Gastrocnemius medialis (tissue), 4 donors: ENCODE results near the gene IQUB. TPM values are rescaled to one million over a fixed set of nuclear protein-coding genes. Genes with fewer than 3 reads are reported as not detected.

ENCODE experiments used
- ATAC-seq, 2 donors: fragments of 150-250 bp; one replicate each; pipeline ENCODE4 v1.9.1; 2016
- DNase-seq, 2 donors: peaks; one replicate each; pipeline ENCODE4 v3.0.0-alpha.2; 2019
- H3K27ac ChIP-seq, 4 donors: fragments of 200-600 bp; sonication (generic); 1 replicate in 1 of 4; 2 replicates in 3 of 4; pipeline ENCODE4 v1.5.1; 2016 to 2018; ENCODE audit warnings: mild to moderate bottlenecking in 2 of 4, moderate library complexity in 1 of 4
- H3K27me3 ChIP-seq, 3 donors: fragments of 200-600 bp; sonication (generic) in 2 of 3; 1 replicate in 1 of 3; 2 replicates in 2 of 3; pipeline versions ENCODE4 v1.5.1 to v1.6.0; 2016 to 2019; ENCODE audit warnings: mild to moderate bottlenecking in 1 of 3, moderate library complexity in 1 of 3
- H3K36me3 ChIP-seq, 2 donors: fragments of 200-600 bp; sonication (generic) in 1 of 2; one replicate each; pipeline ENCODE4 v1.5.1; 2017 to 2018
- H3K4me1 ChIP-seq, 2 donors: fragments of 200-600 bp; sonication (generic) in 1 of 2; one replicate each; pipeline ENCODE4 v1.5.1; 2016 to 2017; ENCODE audit warnings: mild to moderate bottlenecking in 2 of 2
- H3K4me3 ChIP-seq, 4 donors: fragments of 200-600 bp; sonication (generic) in 3 of 4; 1 replicate in 1 of 4; 2 replicates in 3 of 4; pipeline ENCODE4 v1.5.1; 2016 to 2019; ENCODE audit warnings: mild to moderate bottlenecking in 2 of 4
- H3K9me3 ChIP-seq, 3 donors: fragments of 200-600 bp; sonication (generic) in 2 of 3; 1 replicate in 1 of 3; 2 replicates in 2 of 3; pipeline ENCODE4 v1.5.1; 2016 to 2019
- POLR2A ChIP-seq, 2 donors: fragments of 450-650 bp; IDR thresholded peaks; one replicate each; pipeline ENCODE4 v1.6.1; 2017; ENCODE audit warnings: antibody characterized with exemption in 2 of 2, mild to moderate bottlenecking in 2 of 2, moderate library complexity in 2 of 2
- in situ Hi-C, 4 donors: fragments of 200-750 bp; cut with MboI; loops; one replicate each; pipeline versions ENCODE4 v1.15.0 to v1.8.0; 2017; ENCODE audit warnings: low sequenced_read_pairs in 4 of 4
- intact Hi-C: fragments of 100-400 bp; cut with DNase I; formaldehyde crosslinking; loops from one replicate; pipeline ENCODE4 v1.15.1; 2023; ENCODE audit warnings: low total_unique reads
- total RNA-seq, 4 donors: library from RNA; depleted of rRNA; stranded (reverse); fragments of >200 nt; gene quantifications; one replicate each; pipeline versions ENCODE4 v1.1.0 to v1.2.3, GENCODE V29; 2016
- TF ChIP-seq, protein P1 (sequence below), 5 experiments: fragments of 450-650 bp in 3 of 5; fragments of 200-600 bp in 2 of 5; sonication (generic) in 2 of 5; IDR thresholded peaks in 4 of 5; conservative IDR thresholded peaks in 1 of 5; 1 replicate in 4 of 5; 2 replicates in 1 of 5; pipeline ENCODE4 v1.5.1; 2016 to 2019; ENCODE audit warnings: antibody characterized with exemption in 5 of 5, mild to moderate bottlenecking in 3 of 5, moderate library complexity in 3 of 5

The IQUB gene
- under 1 TPM in 3 of 4 donors, not detected in 1; 0.15 to 0.42 (median 0.26) TPM for total RNA-seq

GRCh38 chr7:123534383-123535260 lies at the start of gene IQUB:
Gene IQUB, minus strand, starts transcription at chr7:123534595. Its CDS starts 22,255 bp downstream, at chr7:123512340.
- Histone ChIP-seq H3K36me3 (no peaks in the 10 kb centered on the region), H3K27ac (peak within 1 kb of the TSS; percentile 89 to 93 (median 92)), H3K4me3 (peak within 1 kb of the TSS; percentile 67 to 76 (median 72)), H3K27me3 (peaks cover 0 to 5% (median 2%) of the 10 kb centered on the region in 3 donors), H3K4me1 (peaks cover 9 to 17% of the 10 kb centered on the region in 2 donors), H3K9me3 (no peaks in the 10 kb centered on the region)
- ATAC-seq (peak; percentile 92 to 93), DNase-seq (peak; percentile 98)
- TF ChIP-seq POLR2A (IDR thresholded peaks at IDR 0.05): peak; percentile 47 to 50
- TF ChIP-seq, protein P1, sequence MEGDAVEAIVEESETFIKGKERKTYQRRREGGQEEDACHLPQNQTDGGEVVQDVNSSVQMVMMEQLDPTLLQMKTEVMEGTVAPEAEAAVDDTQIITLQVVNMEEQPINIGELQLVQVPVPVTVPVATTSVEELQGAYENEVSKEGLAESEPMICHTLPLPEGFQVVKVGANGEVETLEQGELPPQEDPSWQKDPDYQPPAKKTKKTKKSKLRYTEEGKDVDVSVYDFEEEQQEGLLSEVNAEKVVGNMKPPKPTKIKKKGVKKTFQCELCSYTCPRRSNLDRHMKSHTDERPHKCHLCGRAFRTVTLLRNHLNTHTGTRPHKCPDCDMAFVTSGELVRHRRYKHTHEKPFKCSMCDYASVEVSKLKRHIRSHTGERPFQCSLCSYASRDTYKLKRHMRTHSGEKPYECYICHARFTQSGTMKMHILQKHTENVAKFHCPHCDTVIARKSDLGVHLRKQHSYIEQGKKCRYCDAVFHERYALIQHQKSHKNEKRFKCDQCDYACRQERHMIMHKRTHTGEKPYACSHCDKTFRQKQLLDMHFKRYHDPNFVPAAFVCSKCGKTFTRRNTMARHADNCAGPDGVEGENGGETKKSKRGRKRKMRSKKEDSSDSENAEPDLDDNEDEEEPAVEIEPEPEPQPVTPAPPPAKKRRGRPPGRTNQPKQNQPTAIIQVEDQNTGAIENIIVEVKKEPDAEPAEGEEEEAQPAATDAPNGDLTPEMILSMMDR (IDR thresholded peaks at IDR 0.05 in 4 of 5, conservative IDR thresholded peaks at IDR 0.05 in 1 of 5): no peak
- intact Hi-C loops (loop anchor here (1.0 to 2.0 kb wide), 3 partner anchors 23 to 214 kb away; partner anchors contain the start of genes NDUFA5 and WASL), in situ Hi-C loops (loop anchor here in 2 of 4 donors (5.0 to 10.0 kb wide), 2 partner anchors 42 to 210 kb away; partner anchors contain the start of gene WASL (in 1 of the 2))

DNA sequence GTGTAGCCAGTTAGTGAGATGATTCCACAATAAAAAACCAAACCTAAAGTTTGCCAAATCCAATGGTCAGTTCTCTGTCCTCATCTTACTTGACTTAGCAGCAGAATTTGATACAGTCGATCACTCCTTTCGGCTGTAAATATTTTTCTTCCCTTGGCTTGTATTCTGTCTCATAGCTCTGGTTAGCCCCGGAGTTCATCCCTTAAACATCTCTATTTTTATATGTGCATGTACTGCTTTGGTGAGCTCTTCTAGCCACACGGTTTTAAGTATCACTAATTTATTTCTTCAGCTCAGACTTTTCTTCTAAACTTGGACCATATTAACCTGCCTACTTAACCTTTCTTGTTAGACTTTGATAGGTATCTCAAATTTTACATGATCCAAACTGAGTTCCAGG lies 49.4 kb upstream of the IQUB start:
- H3K9me3 ChIP-seq: no peaks in the 10 kb centered on the region
- H3K36me3 ChIP-seq: no peaks in the 10 kb centered on the region
- in situ Hi-C loops (loop anchor here in 3 of 4 donors (5.0 to 25.0 kb wide), 4 partner anchors 118 to 281 kb away; no protein-coding TSS in a partner anchor), intact Hi-C loops (loop anchor here (5.0 kb wide), 3 partner anchors 98 to 288 kb away; partner anchors contain the start of gene WASL)
- no peaks in the 10 kb centered on the region for H3K27me3 ChIP-seq
- peak overlapping the region in 1 of 4 donors; percentile 3 for H3K4me3 ChIP-seq
- peak overlapping the region; percentile 53 to 71 (median 64) for H3K27ac ChIP-seq
- DNase-seq: no peak
- no peak for TF ChIP-seq POLR2A (IDR thresholded peaks at IDR 0.05)
- H3K4me1 ChIP-seq: peaks cover 14 to 36% of the 10 kb centered on the region in 2 donors
- ATAC-seq: no peak

DNA sequence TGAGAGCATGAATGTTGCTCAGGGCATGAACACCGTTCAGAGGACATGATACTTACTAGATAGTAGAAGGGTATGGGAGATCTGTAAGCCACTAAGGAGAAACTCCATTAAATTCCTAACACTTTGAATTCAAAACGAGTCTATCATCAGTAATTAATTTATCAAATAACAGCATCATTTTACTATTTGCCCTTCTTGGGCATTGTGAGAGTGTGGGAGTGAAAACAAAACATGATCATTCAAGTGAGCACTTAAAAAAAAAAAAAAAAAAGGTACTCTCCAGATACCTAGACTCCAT lies 46.7 kb upstream of the IQUB start:
- peaks cover 14 to 30% of the 10 kb centered on the region in 2 donors for H3K4me1 ChIP-seq
- in situ Hi-C loops: loop anchor here in 3 of 4 donors (5.0 to 25.0 kb wide), 4 partner anchors 121 to 284 kb away; no protein-coding TSS in a partner anchor

GRCh38 chr7:123580406-123581161 lies 46.2 kb upstream of the IQUB start:
- H3K36me3 ChIP-seq: no peaks in the 10 kb centered on the region
- H3K9me3 ChIP-seq: no peaks in the 10 kb centered on the region
- H3K27me3 ChIP-seq: no peaks in the 10 kb centered on the region
- ATAC-seq (peak; percentile 85 to 91), DNase-seq (no peak)
- intact Hi-C loops (loop anchor here (1.0 to 5.0 kb wide), 5 partner anchors 57 to 292 kb away; partner anchors contain the start of gene WASL), in situ Hi-C loops (loop anchor here in 3 of 4 donors (5.0 to 25.0 kb wide), 4 partner anchors 122 to 284 kb away; no protein-coding TSS in a partner anchor)
- peaks cover 14 to 29% of the 10 kb centered on the region in 2 donors for H3K4me1 ChIP-seq
- TF ChIP-seq, protein P1 (IDR thresholded peaks at IDR 0.05 in 4 of 5, conservative IDR thresholded peaks at IDR 0.05 in 1 of 5): peak; percentile 45 to 80 (median 54)
- TF ChIP-seq POLR2A (IDR thresholded peaks at IDR 0.05): no peak
- H3K27ac ChIP-seq: peak overlapping the region; percentile 11 to 71 (median 44)
- H3K4me3 ChIP-seq: peak overlapping the region in 1 of 4 donors; percentile 29

More for the DNA sequence above, 46.7 kb upstream of the IQUB start:
- DNase-seq: no peak
- H3K9me3 ChIP-seq: no peaks in the 10 kb centered on the region
- TF ChIP-seq, protein P1 (IDR thresholded peaks at IDR 0.05 in 4 of 5, conservative IDR thresholded peaks at IDR 0.05 in 1 of 5): no peak
- TF ChIP-seq POLR2A (IDR thresholded peaks at IDR 0.05): no peak
- peak overlapping the region in 1 of 4 donors; percentile 29 for H3K4me3 ChIP-seq
- H3K36me3 ChIP-seq: no peaks in the 10 kb centered on the region
- H3K27ac ChIP-seq: peak overlapping the region; percentile 11 to 71 (median 44)
- ATAC-seq: peak in 1 of 2 donors; percentile 15
- intact Hi-C loops: loop anchor here (1.0 to 5.0 kb wide), 5 partner anchors 56 to 291 kb away; partner anchors contain the start of gene WASL
- H3K27me3 ChIP-seq: no peaks in the 10 kb centered on the region
